CD14-positive monocyte (primary cell): ENCODE data around the gene RHOT1. TPM values are rescaled to one million over a fixed set of nuclear protein-coding genes. Genes with fewer than 3 reads are reported as not detected.
A peak's percentile ranks its signal among the peaks of the same experiment; 100 is the strongest.

ENCODE experiments used
- DNase-seq, 3 donors: peaks; one replicate each; pipeline ENCODE4 v3.0.0-alpha.2; 2011 to 2022
- H2AFZ ChIP-seq: 2 replicates; pipeline ENCODE4 v1.6.0; 2012; ENCODE audit warnings: mild to moderate bottlenecking, low read depth, low read length, inconsistent platforms; ENCODE audit not compliant: insufficient read depth, poor library complexity, severe bottlenecking
- H3K27ac ChIP-seq, 2 donors: 1 replicate in 1 of 2; 2 replicates in 1 of 2; pipeline ENCODE4 v1.5.1; 2012 to 2013; ENCODE audit warnings: low read length in 2 of 2, control low read depth in 1 of 2, inconsistent platforms in 1 of 2, low read depth in 1 of 2, mild to moderate bottlenecking in 1 of 2
- H3K27me3 ChIP-seq, 2 donors: one replicate each; pipeline versions ENCODE4 v1.6.0 to v1.6.1; 2011 to 2013; ENCODE audit warnings: low read length in 2 of 2; ENCODE audit not compliant: control insufficient read depth in 2 of 2, insufficient read depth in 2 of 2
- H3K36me3 ChIP-seq, 2 donors: replicated peaks in 1 of 2; 1 replicate in 1 of 2; 2 replicates in 1 of 2; pipeline versions ENCODE4 v1.5.1 to v1.6.1; 2012 to 2013; ENCODE audit warnings: low read length in 2 of 2, control low read depth in 1 of 2, inconsistent platforms in 1 of 2, mild to moderate bottlenecking in 1 of 2; ENCODE audit not compliant: insufficient read depth in 2 of 2, control insufficient read depth in 1 of 2
- H3K4me1 ChIP-seq, 2 donors: 1 replicate in 1 of 2; 2 replicates in 1 of 2; pipeline versions ENCODE4 v1.5.1 to v1.6.1; 2012 to 2013; ENCODE audit warnings: low read length in 2 of 2, control low read depth in 1 of 2, inconsistent platforms in 1 of 2, mild to moderate bottlenecking in 1 of 2, moderate library complexity in 1 of 2; ENCODE audit not compliant: insufficient read depth in 2 of 2, control insufficient read depth in 1 of 2
- H3K4me2 ChIP-seq: replicated peaks from 2 replicates; pipeline ENCODE3; 2012; ENCODE audit warnings: low read length, moderate library complexity, mild to moderate bottlenecking; ENCODE audit not compliant: poor library complexity, severe bottlenecking; ENCODE audit errors: extremely low read depth
- H3K4me3 ChIP-seq, 3 experiments: fragments of 200-600 bp in 1 of 3; sonication (generic) in 1 of 3; replicated peaks in 1 of 3; 1 replicate in 2 of 3; 2 replicates in 1 of 3; pipeline ENCODE4 v1.5.1; 2011 to 2013; ENCODE audit warnings: low read length in 3 of 3, mild to moderate bottlenecking in 3 of 3, control low read depth in 2 of 3, low read depth in 2 of 3, inconsistent platforms in 1 of 3, moderate library complexity in 1 of 3
- H3K79me2 ChIP-seq: 2 replicates; pipeline ENCODE4 v1.6.0; 2012; ENCODE audit warnings: mild to moderate bottlenecking, control low read depth, inconsistent platforms, low read length, moderate library complexity; ENCODE audit not compliant: insufficient read depth
- H3K9ac ChIP-seq: 2 replicates; pipeline ENCODE4 v1.6.0; 2017; ENCODE audit warnings: low read length, mild to moderate bottlenecking; ENCODE audit not compliant: insufficient read depth, poor library complexity, severe bottlenecking
- H3K9me3 ChIP-seq, 2 donors: replicated peaks in 1 of 2; 1 replicate in 1 of 2; 2 replicates in 1 of 2; pipeline versions ENCODE4 v1.5.1 to v1.6.1; 2012 to 2013; ENCODE audit warnings: low read length in 2 of 2, control low read depth in 1 of 2; ENCODE audit not compliant: control insufficient read depth in 1 of 2, insufficient read depth in 1 of 2
- H4K20me1 ChIP-seq: 2 replicates; pipeline ENCODE4 v1.6.0; 2012; ENCODE audit warnings: mild to moderate bottlenecking, low read length, control low read depth, moderate library complexity; ENCODE audit not compliant: insufficient read depth
- H3K27ac Mint-ChIP-seq, 7 donors: one replicate each; pipeline ENCODE4 v1.8.0; 2020; ENCODE audit warnings: mild to moderate bottlenecking in 7 of 7, mixed read lengths in 7 of 7, moderate library complexity in 6 of 7, inconsistent platforms in 2 of 7
- H3K27me3 Mint-ChIP-seq, 3 donors: one replicate each; pipeline ENCODE4 v1.8.0; 2021 to 2022; ENCODE audit warnings: low read depth in 3 of 3, mild to moderate bottlenecking in 3 of 3, mixed read lengths in 3 of 3, moderate library complexity in 3 of 3, inconsistent platforms in 1 of 3
- H3K36me3 Mint-ChIP-seq, 2 donors: one replicate each; pipeline ENCODE4 v1.8.0; 2020; ENCODE audit warnings: mixed read lengths in 2 of 2, inconsistent platforms in 1 of 2, mild to moderate bottlenecking in 1 of 2
- H3K4me1 Mint-ChIP-seq: one replicate; pipeline ENCODE4 v1.8.0; 2020; ENCODE audit warnings: mild to moderate bottlenecking, mixed read lengths
- H3K4me3 Mint-ChIP-seq, 2 donors: one replicate each; pipeline ENCODE4 v1.8.0; 2020; ENCODE audit warnings: mild to moderate bottlenecking in 2 of 2, mixed read lengths in 2 of 2, moderate library complexity in 1 of 2
- H3K9me3 Mint-ChIP-seq, 7 donors: one replicate each; pipeline ENCODE4 v1.8.0; 2020 to 2022; ENCODE audit warnings: mixed read lengths in 7 of 7, mild to moderate bottlenecking in 6 of 7, moderate library complexity in 6 of 7, inconsistent platforms in 2 of 7
- CTCF ChIP-seq: fragments of 200-600 bp; IDR thresholded peaks from one replicate; pipeline ENCODE4 v1.8.0; 2022; ENCODE audit warnings: antibody characterized with exemption, mild to moderate bottlenecking
- whole genome bisulfite sequencing: methylation state at CpG from one replicate; pipeline ENCODE4 v1.1.5; 2013; ENCODE audit warnings: missing lambda C conversion rate; ENCODE audit not compliant: insufficient coverage; 5-methylcytosine and 5-hydroxymethylcytosine counted together
- intact Hi-C, 2 donors: fragments of 100-400 bp; cut with micrococcal nuclease; formaldehyde crosslinking; loops; one replicate each; pipeline versions ENCODE4 v1.15.0 to v1.15.1; 2023
- polyA plus RNA-seq, 3 donors: library from polyadenylated mRNA; depleted of rRNA in 1 of 3; unstranded in 2 of 3; stranded (reverse) in 1 of 3; fragments of 300-500 nt in 2 of 3; fragments of >200 nt in 1 of 3; fragmentation: Illumina TruSeq in 2 of 3; gene quantifications; 1 replicate in 2 of 3; 2 replicates in 1 of 3; pipeline ENCODE4 v1.2.3, GENCODE V29; 2012 to 2021

RHOT1 gene
- polyA plus RNA-seq, 3 donors: 45.9 to 60.5 (median 51.9) TPM

GRCh38 chr17:32100971-32101631 is 41.2 kb upstream of the RHOT1 start:
- TF ChIP-seq CTCF: no peak
- Mint-ChIP-seq H3K36me3 (no peaks in the 10 kb centered on the region), H3K4me3 (no peak overlapping the region), H3K4me1 (peaks cover 23% of the 10 kb centered on the region), H3K9me3 (peaks cover 0 to 1% (median 0%) of the 10 kb centered on the region in 7 donors), H3K27ac (no peak overlapping the region), H3K27me3 (peaks cover 0 to 5% (median 3%) of the 10 kb centered on the region in 3 donors)
- H3K4me2 ChIP-seq: no peak overlapping the region
- H3K4me3 ChIP-seq: no peak overlapping the region
- no peaks in the 10 kb centered on the region for H3K9me3 ChIP-seq
- no peaks in the 10 kb centered on the region for H3K79me2 ChIP-seq
- no peaks in the 10 kb centered on the region for H4K20me1 ChIP-seq
- no peak overlapping the region for H3K9ac ChIP-seq
- H3K27ac ChIP-seq: no peak overlapping the region
- H3K4me1 ChIP-seq: peaks cover 13 to 16% of the 10 kb centered on the region in 2 donors
- peak overlapping the region; percentile 21 for H2AFZ ChIP-seq
- 75% methylated on average over 5 of the region's 8 CpGs for WGBS
- H3K27me3 ChIP-seq: no peaks in the 10 kb centered on the region
- intact Hi-C loops: no loop called here
- no peak for DNase-seq
- no peaks in the 10 kb centered on the region for H3K36me3 ChIP-seq

- no peaks in the 10 kb centered on the region for H3K9me3 ChIP-seq
- 97% methylated on average over 5 of the region's 5 CpGs for WGBS
- Mint-ChIP-seq H3K9me3 (peaks cover 0 to 1% (median 0%) of the 10 kb centered on the region in 7 donors), H3K27me3 (peaks cover 0 to 4% (median 2%) of the 10 kb centered on the region in 3 donors), H3K4me1 (peaks cover 30% of the 10 kb centered on the region), H3K36me3 (no peaks in the 10 kb centered on the region), H3K4me3 (no peak overlapping the region), H3K27ac (no peak overlapping the region)
- intact Hi-C loops: no loop called here
- no peaks in the 10 kb centered on the region for H4K20me1 ChIP-seq
- no peaks in the 10 kb centered on the region for H3K27me3 ChIP-seq
- no peaks in the 10 kb centered on the region for H3K79me2 ChIP-seq
- peaks cover 21 to 27% of the 10 kb centered on the region in 2 donors for H3K4me1 ChIP-seq
- no peak overlapping the region for H2AFZ ChIP-seq
- no peak overlapping the region for H3K27ac ChIP-seq
- no peak for TF ChIP-seq CTCF
- H3K9ac ChIP-seq: no peak overlapping the region
- H3K36me3 ChIP-seq: no peaks in the 10 kb centered on the region
- DNase-seq: no peak
- no peak overlapping the region for H3K4me3 ChIP-seq
- H3K4me2 ChIP-seq: no peak overlapping the region
Observed at GRCh38 chr17:32102172-32102571, 40.1 kb upstream of the RHOT1 start.
